H9 (cell line): ENCODE measurements around the gene CCDC88C. TPM values are rescaled to one million over a fixed set of nuclear protein-coding genes. Genes with fewer than 3 reads are reported as not detected.
A peak's percentile ranks its signal among the peaks of the same experiment; 100 is the strongest.

ENCODE experiments used
- DNase-seq: peaks from one replicate; pipeline ENCODE4 v3.0.0-alpha.2; 2017
- H2AFZ ChIP-seq: one replicate; pipeline ENCODE4 v1.6.1; 2013; ENCODE audit warnings: mild to moderate bottlenecking, low read length, control low read depth, moderate library complexity
- H2AK5ac ChIP-seq: 2 replicates; pipeline ENCODE4 v1.6.1; 2013; ENCODE audit warnings: low read length, control low read depth, mixed read lengths; ENCODE audit not compliant: insufficient read length
- H2BK120ac ChIP-seq: one replicate; pipeline ENCODE4 v1.6.1; 2013; ENCODE audit warnings: low read depth, mild to moderate bottlenecking, low read length, control low read depth, inconsistent platforms; ENCODE audit not compliant: poor library complexity, severe bottlenecking
- H2BK12ac ChIP-seq: 2 replicates; pipeline ENCODE4 v1.6.1; 2013; ENCODE audit warnings: low read length, control low read depth, mixed read lengths, low read depth; ENCODE audit not compliant: insufficient read length
- H2BK15ac ChIP-seq: 2 replicates; pipeline ENCODE4 v1.6.1; 2013; ENCODE audit warnings: low read depth, low read length, control low read depth
- H2BK20ac ChIP-seq: one replicate; pipeline ENCODE4 v1.6.1; 2013; ENCODE audit warnings: low read depth, mild to moderate bottlenecking, low read length, control low read depth, inconsistent platforms; ENCODE audit not compliant: poor library complexity, severe bottlenecking
- H2BK5ac ChIP-seq: 2 replicates; pipeline ENCODE4 v1.6.1; 2013; ENCODE audit warnings: low read length, control low read depth, mixed read lengths; ENCODE audit not compliant: insufficient read length
- H3K14ac ChIP-seq: 2 replicates; pipeline ENCODE4 v1.6.1; 2013; ENCODE audit warnings: low read length, control low read depth; ENCODE audit not compliant: insufficient read depth
- H3K18ac ChIP-seq: 2 replicates; pipeline ENCODE4 v1.6.1; 2013; ENCODE audit warnings: low read depth, mild to moderate bottlenecking, mixed read lengths, low read length, control low read depth; ENCODE audit not compliant: insufficient read length
- H3K23ac ChIP-seq: 2 replicates; pipeline ENCODE4 v1.6.1; 2013; ENCODE audit warnings: low read length, control low read depth, mixed read lengths, low read depth; ENCODE audit not compliant: insufficient read length
- H3K23me2 ChIP-seq: 2 replicates; pipeline ENCODE4 v1.6.1; 2013; ENCODE audit warnings: low read depth, mild to moderate bottlenecking, mixed read lengths, low read length, control low read depth; ENCODE audit not compliant: insufficient read length, poor library complexity, severe bottlenecking
- H3K27ac ChIP-seq: 2 replicates; pipeline ENCODE4 v1.5.1; 2013; ENCODE audit warnings: low read length, control low read depth, mixed read lengths, low read depth; ENCODE audit not compliant: insufficient read length
- H3K27me3 ChIP-seq: 2 replicates; pipeline ENCODE4 v1.6.1; 2013; ENCODE audit warnings: low read length, control low read depth, inconsistent platforms; ENCODE audit not compliant: insufficient read depth
- H3K4ac ChIP-seq: 2 replicates; pipeline ENCODE4 v1.6.1; 2013; ENCODE audit warnings: low read depth, mild to moderate bottlenecking, control low read depth, inconsistent platforms, low read length, moderate library complexity
- H3K4me1 ChIP-seq: 2 replicates; pipeline ENCODE4 v1.6.1; 2013; ENCODE audit warnings: low read length, control low read depth, inconsistent platforms; ENCODE audit not compliant: insufficient read depth
- H3K4me2 ChIP-seq: 2 replicates; pipeline ENCODE4 v1.6.1; 2013; ENCODE audit warnings: low read length, control low read depth, mixed read lengths; ENCODE audit not compliant: insufficient read length, insufficient read depth
- H3K56ac ChIP-seq: 2 replicates; pipeline ENCODE4 v1.6.1; 2013; ENCODE audit warnings: low read depth, mild to moderate bottlenecking, mixed read lengths, low read length, control low read depth; ENCODE audit not compliant: insufficient read length
- H3K79me1 ChIP-seq: 2 replicates; pipeline ENCODE4 v1.6.1; 2013; ENCODE audit warnings: low read depth, mild to moderate bottlenecking, moderate library complexity, low read length, control low read depth, inconsistent platforms; ENCODE audit not compliant: insufficient read depth, poor library complexity, severe bottlenecking
- H3K79me2 ChIP-seq: 2 replicates; pipeline ENCODE4 v1.6.1; 2013; ENCODE audit warnings: low read length, control low read depth, inconsistent platforms; ENCODE audit not compliant: insufficient read depth
- H3K9ac ChIP-seq: 2 replicates; pipeline ENCODE4 v1.6.1; 2013; ENCODE audit warnings: low read length, control low read depth, mixed read lengths; ENCODE audit not compliant: insufficient read length; ENCODE audit errors: extremely low read depth
- H3K9me3 ChIP-seq: one replicate; pipeline ENCODE4 v1.6.1; 2013; ENCODE audit warnings: low read depth, low read length, inconsistent platforms; ENCODE audit not compliant: control insufficient read depth
- H3T11ph ChIP-seq: one replicate; pipeline ENCODE4 v1.6.1; 2013; ENCODE audit warnings: mild to moderate bottlenecking, low read length, control low read depth, inconsistent platforms
- H4K20me1 ChIP-seq: one replicate; pipeline ENCODE4 v1.6.1; 2013; ENCODE audit not compliant: control insufficient read depth, insufficient read length, insufficient read depth
- H4K5ac ChIP-seq: 2 replicates; pipeline ENCODE4 v1.6.1; 2013; ENCODE audit warnings: low read depth, mild to moderate bottlenecking, mixed read lengths, low read length, control low read depth; ENCODE audit not compliant: insufficient read length
- H4K8ac ChIP-seq: replicated peaks from 2 replicates; pipeline ENCODE4 v1.6.1; 2013; ENCODE audit warnings: low read length, control low read depth, mixed read lengths, low read depth; ENCODE audit not compliant: insufficient read length
- H4K91ac ChIP-seq: 2 replicates; pipeline ENCODE4 v1.6.1; 2013; ENCODE audit warnings: low read depth, mild to moderate bottlenecking, moderate library complexity, mixed read lengths, low read length, control low read depth; ENCODE audit not compliant: insufficient read length
- H3K27ac Mint-ChIP-seq, 3 experiments: 2 replicates in 2 of 3; 3 replicates in 1 of 3; pipeline ENCODE4 v1.8.0; 2020 to 2021; ENCODE audit warnings: mixed read lengths in 3 of 3, mild to moderate bottlenecking in 1 of 3, moderate library complexity in 1 of 3
- H3K27me3 Mint-ChIP-seq: 2 replicates; pipeline ENCODE4 v1.8.0; 2021; ENCODE audit warnings: low read depth, mild to moderate bottlenecking, moderate library complexity, mixed read lengths
- H3K36me3 Mint-ChIP-seq, 3 experiments: 2 replicates in 2 of 3; 3 replicates in 1 of 3; pipeline ENCODE4 v1.8.0; 2020 to 2021; ENCODE audit warnings: low read depth in 3 of 3, mixed read lengths in 3 of 3; ENCODE audit not compliant: insufficient read depth in 1 of 3
- H3K4me1 Mint-ChIP-seq, 2 experiments: 2 replicates each; pipeline ENCODE4 v1.8.0; 2020; ENCODE audit warnings: mixed read lengths in 2 of 2
- H3K4me3 Mint-ChIP-seq, 2 experiments: 2 replicates in 1 of 2; 3 replicates in 1 of 2; pipeline ENCODE4 v1.8.0; 2020 to 2021; ENCODE audit warnings: mild to moderate bottlenecking in 2 of 2, mixed read lengths in 2 of 2, moderate library complexity in 1 of 2
- H3K9me3 Mint-ChIP-seq, 2 experiments: 2 replicates in 1 of 2; 3 replicates in 1 of 2; pipeline ENCODE4 v1.8.0; 2020; ENCODE audit warnings: mild to moderate bottlenecking in 2 of 2, mixed read lengths in 2 of 2, moderate library complexity in 1 of 2
- WGBS: extraction: QIAGEN DNeasy Blood & Tissue Kit; methylation state at CpG from one replicate; pipeline ENCODE4 v1.1.7; 2013; ENCODE audit warnings: missing lambda C conversion rate, low lambda C conversion rate, mixed read lengths; ENCODE audit not compliant: insufficient read length; ENCODE audit errors: extremely low coverage; 5-methylcytosine and 5-hydroxymethylcytosine counted together
- total RNA-seq: library from RNA; stranded (reverse); gene quantifications from 2 replicates; pipeline ENCODE4 v1.2.1, GENCODE V29; 2021
- TF ChIP-seq, protein P1 (sequence below): fragments of 200-600 bp; sonication (generic); conservative IDR thresholded peaks from 3 replicates; pipeline ENCODE4 v1.8.0; 2021; ENCODE audit warnings: antibody characterized with exemption, mild to moderate bottlenecking

CCDC88C gene
- total RNA-seq, 1 experiment from 2014 or later = 52.4 TPM

GRCh38 chr14:91401751-91402150, 15.9 kb downstream of the CCDC88C start:
- H3T11ph ChIP-seq = no peak overlapping the region
- no peak overlapping the region for H2BK15ac ChIP-seq
- H2BK5ac ChIP-seq = no peak overlapping the region
- H2BK12ac ChIP-seq = no peak overlapping the region
- H3K9me3 Mint-ChIP-seq = no peaks in the 10 kb centered on the region
- H3K23ac ChIP-seq = no peak overlapping the region
- peaks cover 9% of the 10 kb centered on the region; the same call in 1 of the 2 replicates for H3K79me2 ChIP-seq
- no peaks in the 10 kb centered on the region for H4K20me1 ChIP-seq
- H3K27ac Mint-ChIP-seq = peak overlapping the region in 1 of 3 experiments; percentile 30; a peak in 1 of 7 replicates
- H3K14ac ChIP-seq = no peak overlapping the region
- H3K4me1 Mint-ChIP-seq = peaks cover 51 to 52% of the 10 kb centered on the region in 2 experiments
- no peak overlapping the region for H3K9ac ChIP-seq
- no peak overlapping the region for H4K5ac ChIP-seq
- no peaks in the 10 kb centered on the region for H3K79me1 ChIP-seq
- H4K91ac ChIP-seq = no peak overlapping the region
- H3K4me2 ChIP-seq = no peak overlapping the region
- H2BK20ac ChIP-seq = no peak overlapping the region
- no peak overlapping the region for H3K27ac ChIP-seq
- H3K4me3 Mint-ChIP-seq = no peak overlapping the region
- no peak overlapping the region for H4K8ac ChIP-seq
- no peak overlapping the region for H3K4ac ChIP-seq
- TF ChIP-seq, protein P1, sequence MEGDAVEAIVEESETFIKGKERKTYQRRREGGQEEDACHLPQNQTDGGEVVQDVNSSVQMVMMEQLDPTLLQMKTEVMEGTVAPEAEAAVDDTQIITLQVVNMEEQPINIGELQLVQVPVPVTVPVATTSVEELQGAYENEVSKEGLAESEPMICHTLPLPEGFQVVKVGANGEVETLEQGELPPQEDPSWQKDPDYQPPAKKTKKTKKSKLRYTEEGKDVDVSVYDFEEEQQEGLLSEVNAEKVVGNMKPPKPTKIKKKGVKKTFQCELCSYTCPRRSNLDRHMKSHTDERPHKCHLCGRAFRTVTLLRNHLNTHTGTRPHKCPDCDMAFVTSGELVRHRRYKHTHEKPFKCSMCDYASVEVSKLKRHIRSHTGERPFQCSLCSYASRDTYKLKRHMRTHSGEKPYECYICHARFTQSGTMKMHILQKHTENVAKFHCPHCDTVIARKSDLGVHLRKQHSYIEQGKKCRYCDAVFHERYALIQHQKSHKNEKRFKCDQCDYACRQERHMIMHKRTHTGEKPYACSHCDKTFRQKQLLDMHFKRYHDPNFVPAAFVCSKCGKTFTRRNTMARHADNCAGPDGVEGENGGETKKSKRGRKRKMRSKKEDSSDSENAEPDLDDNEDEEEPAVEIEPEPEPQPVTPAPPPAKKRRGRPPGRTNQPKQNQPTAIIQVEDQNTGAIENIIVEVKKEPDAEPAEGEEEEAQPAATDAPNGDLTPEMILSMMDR = no peak
- H3K27me3 ChIP-seq = no peaks in the 10 kb centered on the region
- WGBS = no CpG with 5 or more reads among the region's 7 CpGs
- no peak overlapping the region for H2AFZ ChIP-seq
- H3K18ac ChIP-seq = no peak overlapping the region
- peaks cover 3% of the 10 kb centered on the region for H3K23me2 ChIP-seq
- H3K56ac ChIP-seq = no peak overlapping the region
- no peak overlapping the region for H2AK5ac ChIP-seq
- peaks cover 4 to 16% (median 8%) of the 10 kb centered on the region in 3 experiments; a peak in 6 of 7 replicates for H3K36me3 Mint-ChIP-seq
- H3K27me3 Mint-ChIP-seq = no peaks in the 10 kb centered on the region
- no peaks in the 10 kb centered on the region for H3K9me3 ChIP-seq
- peaks cover 13% of the 10 kb centered on the region; the same call in 1 of the 2 replicates for H3K4me1 ChIP-seq
- no peak overlapping the region for H2BK120ac ChIP-seq
- DNase-seq = no peak
